GM12864 (cell line): Measurements from ENCODE around the gene HEPN1.

Source experiments
- DNase-seq: peaks from one replicate; pipeline ENCODE4 v3.0.0-alpha.2; 2011; ENCODE audit warnings: low read depth
- H3K4me3 ChIP-seq: 2 replicates; pipeline ENCODE4 v1.5.1; 2011; ENCODE audit warnings: mild to moderate bottlenecking, low read depth, low read length, control low read depth
- CTCF ChIP-seq: IDR thresholded peaks from 2 replicates; pipeline ENCODE4 v1.5.1; 2011; ENCODE audit warnings: low read depth, mild to moderate bottlenecking, moderate library complexity, low read length, control low read depth, inconsistent platforms; ENCODE audit errors: missing control alignments

The HEPN1 gene

GRCh38 chr11:124899383-124900145, 19.5 kb upstream of the HEPN1 start:
- no peak overlapping the region for H3K4me3 ChIP-seq
- DNase-seq: no peak
- no peak for TF ChIP-seq CTCF

- no peak for DNase-seq
- H3K4me3 ChIP-seq: no peak overlapping the region
- no peak for TF ChIP-seq CTCF
Observed at GRCh38 chr11:124900464-124900863, 18.6 kb upstream of the HEPN1 start.

GRCh38 chr11:124902616-124903015, 16.4 kb upstream of the HEPN1 start:
- DNase-seq: no peak
- no peak overlapping the region for H3K4me3 ChIP-seq
- TF ChIP-seq CTCF: no peak

- DNase-seq: no peak
- no peak for TF ChIP-seq CTCF
- no peak overlapping the region for H3K4me3 ChIP-seq
Observed at GRCh38 chr11:124915541-124916369, 3.3 kb upstream of the HEPN1 start.

- DNase-seq: no peak
- no peak overlapping the region for H3K4me3 ChIP-seq
- no peak for TF ChIP-seq CTCF
Observed at GRCh38 chr11:124916370-124916710, 2.7 kb upstream of the HEPN1 start.

- DNase-seq: no peak
- no peak for TF ChIP-seq CTCF
- H3K4me3 ChIP-seq: no peak overlapping the region
Observed at GRCh38 chr11:124917115-124917637, 1.9 kb upstream of the HEPN1 start.
